CD14-positive monocyte (primary cell): Measurements from ENCODE around the gene HMCN2. TPM values are rescaled to one million over a fixed set of nuclear protein-coding genes. Genes with fewer than 3 reads are reported as not detected.

Source experiments
- DNase-seq, 3 donors: peaks; one replicate each; pipeline ENCODE4 v3.0.0-alpha.2; 2011 to 2022
- H2AFZ ChIP-seq: 2 replicates; pipeline ENCODE4 v1.6.0; 2012; ENCODE audit warnings: mild to moderate bottlenecking, low read depth, low read length, inconsistent platforms; ENCODE audit not compliant: insufficient read depth, poor library complexity, severe bottlenecking
- H3K27ac ChIP-seq, 2 donors: 1 replicate in 1 of 2; 2 replicates in 1 of 2; pipeline ENCODE4 v1.5.1; 2012 to 2013; ENCODE audit warnings: low read length in 2 of 2, control low read depth in 1 of 2, inconsistent platforms in 1 of 2, low read depth in 1 of 2, mild to moderate bottlenecking in 1 of 2
- H3K27me3 ChIP-seq, 2 donors: one replicate each; pipeline versions ENCODE4 v1.6.0 to v1.6.1; 2011 to 2013; ENCODE audit warnings: low read length in 2 of 2; ENCODE audit not compliant: control insufficient read depth in 2 of 2, insufficient read depth in 2 of 2
- H3K36me3 ChIP-seq, 2 donors: replicated peaks in 1 of 2; 1 replicate in 1 of 2; 2 replicates in 1 of 2; pipeline versions ENCODE4 v1.5.1 to v1.6.1; 2012 to 2013; ENCODE audit warnings: low read length in 2 of 2, control low read depth in 1 of 2, inconsistent platforms in 1 of 2, mild to moderate bottlenecking in 1 of 2; ENCODE audit not compliant: insufficient read depth in 2 of 2, control insufficient read depth in 1 of 2
- H3K4me1 ChIP-seq, 2 donors: 1 replicate in 1 of 2; 2 replicates in 1 of 2; pipeline versions ENCODE4 v1.5.1 to v1.6.1; 2012 to 2013; ENCODE audit warnings: low read length in 2 of 2, control low read depth in 1 of 2, inconsistent platforms in 1 of 2, mild to moderate bottlenecking in 1 of 2, moderate library complexity in 1 of 2; ENCODE audit not compliant: insufficient read depth in 2 of 2, control insufficient read depth in 1 of 2
- H3K4me2 ChIP-seq: replicated peaks from 2 replicates; pipeline ENCODE3; 2012; ENCODE audit warnings: low read length, moderate library complexity, mild to moderate bottlenecking; ENCODE audit not compliant: poor library complexity, severe bottlenecking; ENCODE audit errors: extremely low read depth
- H3K4me3 ChIP-seq, 3 experiments: fragments of 200-600 bp in 1 of 3; sonication (generic) in 1 of 3; replicated peaks in 1 of 3; 1 replicate in 2 of 3; 2 replicates in 1 of 3; pipeline ENCODE4 v1.5.1; 2011 to 2013; ENCODE audit warnings: low read length in 3 of 3, mild to moderate bottlenecking in 3 of 3, control low read depth in 2 of 3, low read depth in 2 of 3, inconsistent platforms in 1 of 3, moderate library complexity in 1 of 3
- H3K79me2 ChIP-seq: 2 replicates; pipeline ENCODE4 v1.6.0; 2012; ENCODE audit warnings: mild to moderate bottlenecking, control low read depth, inconsistent platforms, low read length, moderate library complexity; ENCODE audit not compliant: insufficient read depth
- H3K9ac ChIP-seq: 2 replicates; pipeline ENCODE4 v1.6.0; 2017; ENCODE audit warnings: low read length, mild to moderate bottlenecking; ENCODE audit not compliant: insufficient read depth, poor library complexity, severe bottlenecking
- H3K9me3 ChIP-seq, 2 donors: replicated peaks in 1 of 2; 1 replicate in 1 of 2; 2 replicates in 1 of 2; pipeline versions ENCODE4 v1.5.1 to v1.6.1; 2012 to 2013; ENCODE audit warnings: low read length in 2 of 2, control low read depth in 1 of 2; ENCODE audit not compliant: control insufficient read depth in 1 of 2, insufficient read depth in 1 of 2
- H4K20me1 ChIP-seq: 2 replicates; pipeline ENCODE4 v1.6.0; 2012; ENCODE audit warnings: mild to moderate bottlenecking, low read length, control low read depth, moderate library complexity; ENCODE audit not compliant: insufficient read depth
- H3K27ac Mint-ChIP-seq, 7 donors: one replicate each; pipeline ENCODE4 v1.8.0; 2020; ENCODE audit warnings: mild to moderate bottlenecking in 7 of 7, mixed read lengths in 7 of 7, moderate library complexity in 6 of 7, inconsistent platforms in 2 of 7
- H3K27me3 Mint-ChIP-seq, 3 donors: one replicate each; pipeline ENCODE4 v1.8.0; 2021 to 2022; ENCODE audit warnings: low read depth in 3 of 3, mild to moderate bottlenecking in 3 of 3, mixed read lengths in 3 of 3, moderate library complexity in 3 of 3, inconsistent platforms in 1 of 3
- H3K36me3 Mint-ChIP-seq, 2 donors: one replicate each; pipeline ENCODE4 v1.8.0; 2020; ENCODE audit warnings: mixed read lengths in 2 of 2, inconsistent platforms in 1 of 2, mild to moderate bottlenecking in 1 of 2
- H3K4me1 Mint-ChIP-seq: one replicate; pipeline ENCODE4 v1.8.0; 2020; ENCODE audit warnings: mild to moderate bottlenecking, mixed read lengths
- H3K4me3 Mint-ChIP-seq, 2 donors: one replicate each; pipeline ENCODE4 v1.8.0; 2020; ENCODE audit warnings: mild to moderate bottlenecking in 2 of 2, mixed read lengths in 2 of 2, moderate library complexity in 1 of 2
- H3K9me3 Mint-ChIP-seq, 7 donors: one replicate each; pipeline ENCODE4 v1.8.0; 2020 to 2022; ENCODE audit warnings: mixed read lengths in 7 of 7, mild to moderate bottlenecking in 6 of 7, moderate library complexity in 6 of 7, inconsistent platforms in 2 of 7
- CTCF ChIP-seq: fragments of 200-600 bp; IDR thresholded peaks from one replicate; pipeline ENCODE4 v1.8.0; 2022; ENCODE audit warnings: antibody characterized with exemption, mild to moderate bottlenecking
- WGBS: methylation state at CpG from one replicate; pipeline ENCODE4 v1.1.5; 2013; ENCODE audit warnings: missing lambda C conversion rate; ENCODE audit not compliant: insufficient coverage; 5-methylcytosine and 5-hydroxymethylcytosine counted together
- intact Hi-C, 2 donors: fragments of 100-400 bp; cut with micrococcal nuclease; formaldehyde crosslinking; loops; one replicate each; pipeline versions ENCODE4 v1.15.0 to v1.15.1; 2023
- polyA plus RNA-seq, 3 donors: library from polyadenylated mRNA; depleted of rRNA in 1 of 3; unstranded in 2 of 3; stranded (reverse) in 1 of 3; fragments of 300-500 nt in 2 of 3; fragments of >200 nt in 1 of 3; fragmentation: Illumina TruSeq in 2 of 3; gene quantifications; 1 replicate in 2 of 3; 2 replicates in 1 of 3; pipeline ENCODE4 v1.2.3, GENCODE V29; 2012 to 2021

Gene HMCN2
- polyA plus RNA-seq, 3 donors: not detected

- Histone ChIP-seq H3K4me3 (no peak overlapping the region), H4K20me1 (no peaks in the 10 kb centered on the region), H3K9me3 (no peaks in the 10 kb centered on the region), H2AFZ (no peak overlapping the region), H3K27ac (no peak overlapping the region), H3K4me2 (no peak overlapping the region), H3K27me3 (no peaks in the 10 kb centered on the region), H3K4me1 (peaks cover 5 to 19% of the 10 kb centered on the region in 2 donors), H3K36me3 (no peaks in the 10 kb centered on the region), H3K79me2 (no peaks in the 10 kb centered on the region), H3K9ac (no peak overlapping the region)
- Mint-ChIP-seq H3K9me3 (peaks cover 0 to 2% (median 0%) of the 10 kb centered on the region in 7 donors), H3K27me3 (peaks cover 2 to 7% (median 4%) of the 10 kb centered on the region in 3 donors), H3K27ac (no peak overlapping the region), H3K4me1 (peaks cover 18% of the 10 kb centered on the region), H3K36me3 (no peaks in the 10 kb centered on the region), H3K4me3 (no peak overlapping the region)
- no peak for TF ChIP-seq CTCF
- DNase-seq: no peak
- WGBS: no CpG with 5 or more reads among the region's 3 CpGs
- intact Hi-C loops: loop anchor here in 1 of 2 donors (10.0 kb wide), 1 partner anchor 355 kb away; no protein-coding TSS in a partner anchor
Measured at GRCh38 chr9:130239363-130239695, 26.2 kb upstream of the HMCN2 start.

GRCh38 chr9:130239741-130240241 is 25.8 kb upstream of the HMCN2 start:
- Mint-ChIP-seq H3K36me3 (no peaks in the 10 kb centered on the region), H3K9me3 (peaks cover 0 to 2% (median 0%) of the 10 kb centered on the region in 7 donors), H3K27ac (peak overlapping the region in 1 of 7 donors; percentile 33), H3K4me3 (no peak overlapping the region), H3K27me3 (peaks cover 2 to 7% (median 7%) of the 10 kb centered on the region in 3 donors), H3K4me1 (peaks cover 18% of the 10 kb centered on the region)
- 56% methylated on average over 9 of the region's 9 CpGs for WGBS
- H4K20me1 ChIP-seq: no peaks in the 10 kb centered on the region
- no peaks in the 10 kb centered on the region for H3K36me3 ChIP-seq
- H3K27ac ChIP-seq: no peak overlapping the region
- no peak overlapping the region for H3K4me2 ChIP-seq
- H3K9me3 ChIP-seq: no peaks in the 10 kb centered on the region
- H3K79me2 ChIP-seq: no peaks in the 10 kb centered on the region
- DNase-seq: no peak
- no peak overlapping the region for H3K9ac ChIP-seq
- peaks cover 5 to 19% of the 10 kb centered on the region in 2 donors for H3K4me1 ChIP-seq
- no peak overlapping the region for H3K4me3 ChIP-seq
- intact Hi-C loops: loop anchor here in 1 of 2 donors (10.0 kb wide), 1 partner anchor 355 kb away; no protein-coding TSS in a partner anchor
- TF ChIP-seq CTCF: no peak
- no peak overlapping the region for H2AFZ ChIP-seq
- no peaks in the 10 kb centered on the region for H3K27me3 ChIP-seq
